Measurements from ENCODE around the gene NECTIN1. TPM values are rescaled to one million over a fixed set of nuclear protein-coding genes. Genes with fewer than 3 reads are reported as not detected.

NECTIN1 gene
- total RNA-seq, 1 donor, result 7.8 TPM

DNA sequence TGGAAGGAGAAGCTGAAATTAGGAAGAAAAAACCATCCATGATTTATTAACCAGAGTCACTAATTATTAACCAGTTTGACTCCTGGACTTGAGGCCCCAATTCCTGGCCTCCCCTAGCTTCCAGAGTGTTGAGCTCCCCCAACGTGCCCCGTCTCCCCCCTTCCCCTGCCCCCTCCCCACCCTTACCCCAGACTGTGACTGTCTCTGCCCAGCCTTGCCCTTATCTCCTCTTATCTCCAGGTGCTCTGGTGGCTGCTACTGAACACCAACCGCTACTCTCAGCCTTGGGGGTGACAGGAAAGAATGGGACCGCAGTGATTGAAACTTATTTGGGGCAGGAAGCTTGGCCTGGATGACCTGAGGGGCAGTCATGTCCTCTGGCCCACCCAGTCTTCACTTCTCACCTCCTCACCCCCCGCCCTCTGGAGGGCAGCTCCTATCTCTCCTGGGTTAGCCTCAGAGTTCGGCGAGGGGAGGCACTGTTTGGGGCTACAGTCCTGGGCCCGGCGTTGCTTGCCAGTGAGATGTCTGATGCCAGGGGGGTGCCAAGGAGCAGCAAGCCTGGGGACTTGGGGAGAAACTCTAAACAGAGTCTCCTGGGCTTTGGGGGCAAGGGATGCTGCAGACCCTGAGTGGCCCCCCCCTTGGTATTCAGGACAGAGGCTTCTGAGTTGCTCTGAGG, 15.5 kb downstream of the NECTIN1 start:
- H3K4me3 ChIP-seq (ENCODE audit: low read depth, low read length), result no peak overlapping the region
- no peak for DNase-seq (ENCODE audit: low read depth)
- TF ChIP-seq CTCF (IDR thresholded peaks at IDR 0.05; ENCODE audit: insufficient read depth, low read length), result no peak

DNA sequence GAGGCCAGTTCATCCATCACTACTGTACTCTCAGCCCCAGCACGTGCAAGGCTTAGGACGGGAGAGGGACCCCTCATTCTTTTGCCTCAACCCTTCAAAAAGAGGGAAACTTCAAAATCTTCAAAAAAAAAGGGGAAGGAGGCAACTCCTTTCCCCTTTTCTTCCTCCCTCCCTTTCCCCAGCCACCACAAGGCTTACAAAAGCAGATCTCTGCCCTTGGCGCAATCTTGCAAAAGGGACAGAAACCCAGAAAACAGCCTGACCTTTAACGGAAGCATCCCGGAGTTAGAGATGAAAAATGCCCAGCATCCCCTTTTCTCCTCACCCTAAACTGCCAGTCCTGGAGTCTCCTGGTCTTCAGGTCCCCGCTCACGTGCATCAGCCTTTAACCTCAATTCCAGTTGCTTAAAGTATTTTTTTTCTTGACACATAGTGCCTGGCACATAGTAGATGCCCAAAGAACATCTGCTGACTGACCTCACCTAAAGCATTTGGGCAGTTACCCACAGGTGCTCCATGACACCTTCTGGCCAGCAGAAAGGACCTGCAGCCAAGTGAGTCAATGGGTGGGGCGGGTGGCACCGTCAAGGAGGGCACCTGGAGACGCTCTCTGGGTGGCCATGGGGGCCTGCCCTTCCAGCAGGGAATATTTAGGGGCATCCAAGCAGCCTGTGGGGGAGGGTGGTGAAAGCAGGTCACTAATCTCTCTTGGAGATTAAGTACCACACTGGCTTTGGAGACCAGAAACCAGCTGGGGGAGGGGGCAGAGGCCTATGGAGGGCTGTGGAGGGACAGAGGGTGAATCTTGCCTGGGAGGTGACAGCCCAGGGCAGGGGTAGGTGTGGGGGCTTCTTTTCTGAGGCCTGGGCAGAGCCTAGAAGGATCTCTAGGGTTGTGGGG, 16.3 kb downstream of the NECTIN1 start:
- DNase-seq (ENCODE audit: low read depth), result no peak
- no peak for TF ChIP-seq CTCF (IDR thresholded peaks at IDR 0.05; ENCODE audit: insufficient read depth, low read length)
- H3K4me3 ChIP-seq (ENCODE audit: low read depth, low read length), result no peak overlapping the region

- TF ChIP-seq CTCF (IDR thresholded peaks at IDR 0.05; ENCODE audit: insufficient read depth, low read length), result no peak
- H3K4me3 ChIP-seq (ENCODE audit: low read depth, low read length), result no peak overlapping the region
- DNase-seq (ENCODE audit: low read depth), result no peak
Observed at GRCh38 chr11:119712006-119712405, 17.0 kb downstream of the NECTIN1 start.

DNA sequence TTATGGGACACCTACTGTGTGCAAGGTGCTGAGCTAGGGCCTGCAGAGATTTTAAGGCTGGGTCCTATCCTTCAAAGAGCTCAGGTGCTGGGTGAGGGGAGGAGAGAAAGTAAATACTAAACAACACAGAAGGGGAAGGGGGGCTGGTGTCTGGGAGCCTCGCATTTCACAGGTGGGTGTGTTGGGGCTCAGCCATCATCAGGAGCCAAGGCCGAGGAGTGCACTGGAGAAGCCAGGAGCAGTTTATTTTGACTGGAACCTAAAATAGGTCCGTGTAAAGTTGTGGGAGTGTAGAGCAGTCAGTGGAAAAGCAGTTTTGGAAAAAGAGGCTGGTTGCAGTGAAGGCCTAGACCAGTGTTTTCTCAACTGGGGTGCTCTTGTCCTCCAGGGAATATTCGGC, 17.5 kb downstream of the NECTIN1 start:
- TF ChIP-seq CTCF (IDR thresholded peaks at IDR 0.05; ENCODE audit: insufficient read depth, low read length), result no peak

DNA sequence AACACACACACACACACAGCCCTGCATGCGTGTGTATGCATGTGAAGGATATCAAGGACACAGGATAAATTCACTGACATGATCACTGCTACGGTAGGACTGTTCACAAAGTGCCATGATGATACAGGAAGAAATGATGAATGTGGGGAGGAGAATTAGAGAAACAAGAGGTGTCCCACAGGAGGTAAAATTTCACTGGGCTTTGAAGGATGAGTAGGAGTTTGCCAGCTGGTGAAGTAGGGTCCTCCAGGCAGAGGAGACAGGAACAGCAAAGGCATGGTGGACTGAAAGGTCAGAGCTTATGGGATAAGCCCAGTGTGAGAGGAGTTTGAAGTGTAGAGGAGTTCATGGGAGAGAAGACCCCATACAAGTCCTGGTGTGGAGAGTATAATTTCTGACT, 18.6 kb downstream of the NECTIN1 start:
- no peak overlapping the region for H3K4me3 ChIP-seq (ENCODE audit: low read depth, low read length)
- DNase-seq (ENCODE audit: low read depth), result no peak
- TF ChIP-seq CTCF (IDR thresholded peaks at IDR 0.05; ENCODE audit: insufficient read depth, low read length), result no peak

More for the DNA sequence above, 17.5 kb downstream of the NECTIN1 start:
- DNase-seq (ENCODE audit: low read depth), result no peak
- H3K4me3 ChIP-seq (ENCODE audit: low read depth, low read length), result no peak overlapping the region

- peak; percentile 36 for DNase-seq (ENCODE audit: low read depth)
- no peak overlapping the region for H3K4me3 ChIP-seq (ENCODE audit: low read depth, low read length)
- TF ChIP-seq CTCF (IDR thresholded peaks at IDR 0.05; ENCODE audit: insufficient read depth, low read length), result no peak
Observed at GRCh38 chr11:119709638-119710346, 19.2 kb downstream of the NECTIN1 start.
